Lower leg skin (tissue), 3 donors: ENCODE data around the gene LRRC43.

Source experiments
- POLR2A ChIP-seq, 2 donors: fragments of 450-650 bp; IDR thresholded peaks; one replicate each; pipeline ENCODE4 v1.6.1; 2016 to 2017; ENCODE audit warnings: antibody characterized with exemption in 2 of 2, mild to moderate bottlenecking in 1 of 2, moderate library complexity in 1 of 2
- TF ChIP-seq, protein P1 (sequence below), 3 donors: fragments of 450-650 bp; IDR thresholded peaks; one replicate each; pipeline ENCODE4 v1.5.1; 2016; ENCODE audit warnings: antibody characterized with exemption in 3 of 3, mild to moderate bottlenecking in 3 of 3, moderate library complexity in 2 of 3

DNA sequence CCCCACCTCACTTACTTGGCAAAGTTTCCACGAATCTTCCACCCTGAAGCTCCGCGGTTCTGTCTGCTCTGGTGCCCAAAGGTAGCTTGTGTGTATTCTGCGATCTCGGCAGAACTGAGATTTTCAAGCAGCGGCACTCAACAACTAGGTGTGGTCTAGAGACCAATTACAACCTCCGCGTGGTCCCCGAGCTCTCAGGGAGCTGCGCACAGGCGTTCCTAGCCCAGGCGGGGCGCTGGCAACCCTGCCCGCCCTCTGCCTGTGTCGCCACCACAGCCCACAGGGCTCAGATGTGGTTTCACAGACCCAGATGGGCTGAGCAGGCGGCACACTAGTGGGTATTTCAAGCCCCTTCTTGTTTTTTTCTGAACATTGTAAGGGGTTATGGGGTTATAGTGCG, 44.4 kb downstream of the LRRC43 start:
- TF ChIP-seq, protein P1, sequence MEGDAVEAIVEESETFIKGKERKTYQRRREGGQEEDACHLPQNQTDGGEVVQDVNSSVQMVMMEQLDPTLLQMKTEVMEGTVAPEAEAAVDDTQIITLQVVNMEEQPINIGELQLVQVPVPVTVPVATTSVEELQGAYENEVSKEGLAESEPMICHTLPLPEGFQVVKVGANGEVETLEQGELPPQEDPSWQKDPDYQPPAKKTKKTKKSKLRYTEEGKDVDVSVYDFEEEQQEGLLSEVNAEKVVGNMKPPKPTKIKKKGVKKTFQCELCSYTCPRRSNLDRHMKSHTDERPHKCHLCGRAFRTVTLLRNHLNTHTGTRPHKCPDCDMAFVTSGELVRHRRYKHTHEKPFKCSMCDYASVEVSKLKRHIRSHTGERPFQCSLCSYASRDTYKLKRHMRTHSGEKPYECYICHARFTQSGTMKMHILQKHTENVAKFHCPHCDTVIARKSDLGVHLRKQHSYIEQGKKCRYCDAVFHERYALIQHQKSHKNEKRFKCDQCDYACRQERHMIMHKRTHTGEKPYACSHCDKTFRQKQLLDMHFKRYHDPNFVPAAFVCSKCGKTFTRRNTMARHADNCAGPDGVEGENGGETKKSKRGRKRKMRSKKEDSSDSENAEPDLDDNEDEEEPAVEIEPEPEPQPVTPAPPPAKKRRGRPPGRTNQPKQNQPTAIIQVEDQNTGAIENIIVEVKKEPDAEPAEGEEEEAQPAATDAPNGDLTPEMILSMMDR (IDR thresholded peaks at IDR 0.05) = no peak
- TF ChIP-seq POLR2A (IDR thresholded peaks at IDR 0.05) = no peak
